Hepatocyte (in vitro differentiated cells): ENCODE data around the gene SEMA5A. TPM values are rescaled to one million over a fixed set of nuclear protein-coding genes. Genes with fewer than 3 reads are reported as not detected.

Experiments
- DNase-seq: peaks from one replicate; pipeline ENCODE4 v3.0.0-alpha.2; 2016; ENCODE audit warnings: low spot score
- H2AFZ ChIP-seq: fragments of 200-600 bp; sonication (generic); 2 replicates; pipeline ENCODE4 v1.6.0; 2016; ENCODE audit warnings: antibody characterized with exemption, mild to moderate bottlenecking
- H3K27ac ChIP-seq: fragments of 200-600 bp; sonication (generic); 2 replicates; pipeline ENCODE4 v1.5.1; 2016; ENCODE audit warnings: mild to moderate bottlenecking
- H3K27me3 ChIP-seq: fragments of 200-600 bp; sonication (generic); 2 replicates; pipeline ENCODE4 v1.6.1; 2016
- H3K36me3 ChIP-seq: fragments of 200-600 bp; sonication (generic); replicated peaks from 2 replicates; pipeline ENCODE4 v1.5.1; 2016; ENCODE audit warnings: low read depth; ENCODE audit not compliant: insufficient read depth
- H3K4me1 ChIP-seq: fragments of 200-600 bp; sonication (generic); 2 replicates; pipeline ENCODE4 v1.5.1; 2016; ENCODE audit warnings: mild to moderate bottlenecking, moderate library complexity; ENCODE audit not compliant: insufficient read depth
- H3K4me2 ChIP-seq: fragments of 200-600 bp; sonication (generic); 2 replicates; pipeline ENCODE4 v1.6.0; 2016
- H3K4me3 ChIP-seq: fragments of 200-600 bp; sonication (generic); 2 replicates; pipeline ENCODE4 v1.5.1; 2016; ENCODE audit warnings: mild to moderate bottlenecking
- H3K79me2 ChIP-seq: fragments of 200-600 bp; sonication (generic); 2 replicates; pipeline ENCODE4 v1.6.0; 2017; ENCODE audit warnings: mild to moderate bottlenecking
- H3K9me2 ChIP-seq: fragments of 200-600 bp; sonication (generic); replicated peaks from 2 replicates; pipeline ENCODE4 v1.6.0; 2017; ENCODE audit warnings: mild to moderate bottlenecking; ENCODE audit not compliant: insufficient read depth
- H3K9me3 ChIP-seq: fragments of 200-600 bp; sonication (generic); 2 replicates; pipeline ENCODE4 v1.5.1; 2016; ENCODE audit warnings: low read depth, mild to moderate bottlenecking
- H4K20me1 ChIP-seq: fragments of 200-600 bp; sonication (generic); 2 replicates; pipeline ENCODE4 v1.6.0; 2016; ENCODE audit warnings: mild to moderate bottlenecking; ENCODE audit not compliant: insufficient read depth, poor library complexity, severe bottlenecking
- CTCF ChIP-seq: fragments of 200-600 bp; sonication (generic); IDR thresholded peaks from 2 replicates; pipeline ENCODE4 v1.5.1; 2016; ENCODE audit warnings: antibody characterized with exemption, mild to moderate bottlenecking; ENCODE audit not compliant: poor library complexity
- EZH2 ChIP-seq: fragments of 200-600 bp; sonication (generic); IDR thresholded peaks from 2 replicates; pipeline ENCODE4 v1.6.1; 2016; ENCODE audit warnings: antibody characterized with exemption, mild to moderate bottlenecking, borderline replicate concordance
- EZH2phosphoT487 ChIP-seq: fragments of 200-600 bp; sonication (generic); IDR thresholded peaks from one replicate; pipeline ENCODE4 v1.6.1; 2018; ENCODE audit warnings: antibody characterized with exemption, mild to moderate bottlenecking, low read depth, moderate library complexity; ENCODE audit not compliant: unreplicated experiment, severe bottlenecking
- WGBS: methylation state at CpG from one replicate; pipeline ENCODE4 v1.1.6; 2016; ENCODE audit warnings: low lambda C conversion rate; ENCODE audit errors: missing lambda C conversion rate; 5-methylcytosine and 5-hydroxymethylcytosine counted together
- polyA plus RNA-seq: library from polyadenylated mRNA; unstranded; fragments of >200 nt; fragmentation: Nextera tagmentation; extraction: Ambion mirVana; gene quantifications from 2 replicates; pipeline ENCODE4 v1.2.1, GENCODE V29; 2016
- total RNA-seq: library from RNA; depleted of rRNA; stranded (reverse); fragments of >200 nt; gene quantifications from 2 replicates; pipeline ENCODE4 v1.2.3, GENCODE V29; 2014

SEMA5A gene
- total and polyA plus RNA-seq, 2 experiments from 2014 or later = 10.7 to 21.7 TPM

DNA sequence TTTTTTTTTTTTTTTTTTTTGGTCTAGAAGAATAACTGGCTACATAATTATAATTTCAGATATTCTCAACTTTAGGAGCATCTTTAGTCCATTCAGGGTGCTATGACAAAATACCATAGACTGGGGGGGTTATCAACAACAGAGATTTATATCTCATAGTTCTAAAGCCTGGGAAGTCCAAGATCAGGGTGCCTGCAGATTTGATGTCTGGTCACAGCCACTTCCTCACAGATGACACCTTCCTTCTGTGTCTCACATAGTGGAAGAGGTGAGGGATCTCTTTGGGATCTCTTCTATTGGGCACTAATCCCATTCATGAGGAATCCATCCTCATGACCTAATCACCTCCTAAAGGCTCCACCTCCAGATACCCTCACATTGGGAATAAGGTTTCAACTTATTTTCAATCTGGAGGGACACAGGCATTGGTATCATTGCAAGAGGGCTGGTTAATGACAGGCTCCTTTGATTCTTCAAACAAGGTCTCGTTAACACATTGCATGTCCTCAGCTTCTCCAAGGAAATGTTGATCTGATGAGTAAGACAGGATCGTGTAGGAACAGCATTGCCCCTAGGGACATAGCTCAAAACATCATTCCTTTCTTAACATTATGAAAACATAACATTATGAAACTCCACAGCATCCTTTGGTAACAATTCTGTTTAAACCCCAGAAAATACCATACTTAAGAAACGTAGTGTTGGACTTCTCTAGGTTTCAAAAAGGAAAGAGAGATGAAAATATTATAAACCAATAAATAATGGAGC is 372.4 kb downstream of the SEMA5A start:
- H3K4me2 ChIP-seq = no peak overlapping the region
- H3K27ac ChIP-seq = no peak overlapping the region
- no peak overlapping the region for H2AFZ ChIP-seq

GRCh38 chr5:9170026-9170425 is 375.8 kb downstream of the SEMA5A start:
- Histone ChIP-seq H3K27me3 (no peaks in the 10 kb centered on the region), H3K4me2 (no peak overlapping the region)
- TF ChIP-seq EZH2 (no peak), CTCF (no peak), EZH2phosphoT487 (no peak)

More for the DNA sequence above, 372.4 kb downstream of the SEMA5A start:
- Histone ChIP-seq H4K20me1 (no peaks in the 10 kb centered on the region), H3K36me3 (no peaks in the 10 kb centered on the region), H3K79me2 (no peaks in the 10 kb centered on the region), H3K4me3 (no peak overlapping the region), H3K9me2 (no peaks in the 10 kb centered on the region), H3K4me1 (no peaks in the 10 kb centered on the region), H3K9me3 (no peaks in the 10 kb centered on the region), H3K27me3 (no peaks in the 10 kb centered on the region)
- 77% methylated on average over 3 of the region's 3 CpGs for WGBS
- no peak for DNase-seq
- no peak for TF ChIP-seq CTCF
- no peak for TF ChIP-seq EZH2
- no peak for TF ChIP-seq EZH2phosphoT487

DNA sequence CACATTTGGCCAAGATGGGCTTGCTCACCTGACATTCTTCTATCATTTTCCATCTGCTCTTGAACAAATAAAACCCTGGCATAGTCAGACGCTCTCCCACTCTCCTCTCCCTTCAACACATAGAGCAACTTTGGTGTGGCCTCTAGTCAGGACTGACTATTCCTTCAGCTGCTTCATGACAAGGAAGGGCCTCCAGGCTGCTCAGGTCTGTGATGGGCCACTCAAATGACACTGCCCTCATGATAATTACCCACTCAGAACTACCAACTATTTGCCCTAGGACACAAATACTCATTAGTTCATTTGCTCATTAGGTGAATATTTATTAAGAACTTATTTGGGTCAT is 376.3 kb downstream of the SEMA5A start:
- 88% methylated on average over 1 of the region's 1 CpG for WGBS
- Histone ChIP-seq H3K36me3 (no peaks in the 10 kb centered on the region), H3K9me2 (no peaks in the 10 kb centered on the region), H3K4me1 (no peaks in the 10 kb centered on the region), H3K9me3 (no peaks in the 10 kb centered on the region), H3K27me3 (no peaks in the 10 kb centered on the region), H4K20me1 (no peaks in the 10 kb centered on the region), H3K4me3 (no peak overlapping the region), H3K4me2 (no peak overlapping the region), H3K27ac (peak overlapping the region; percentile 53), H3K79me2 (no peaks in the 10 kb centered on the region), H2AFZ (no peak overlapping the region)
- TF ChIP-seq EZH2phosphoT487 (no peak), CTCF (no peak), EZH2 (no peak)
- peak; percentile 22 for DNase-seq

More at GRCh38 chr5:9170026-9170425, 375.8 kb downstream of the SEMA5A start:
- Histone ChIP-seq H3K27ac (peak overlapping the region; percentile 53), H3K9me3 (no peaks in the 10 kb centered on the region), H3K4me3 (no peak overlapping the region), H4K20me1 (no peaks in the 10 kb centered on the region), H3K36me3 (no peaks in the 10 kb centered on the region), H3K4me1 (no peaks in the 10 kb centered on the region), H3K79me2 (no peaks in the 10 kb centered on the region), H2AFZ (no peak overlapping the region), H3K9me2 (no peaks in the 10 kb centered on the region)
- no peak for DNase-seq
